Endometrial microvascular endothelial cells (primary cell): ENCODE data around the gene TJP1. TPM values are rescaled to one million over a fixed set of nuclear protein-coding genes. Genes with fewer than 3 reads are reported as not detected.
"Not testable (repeated sequence)": the region's sequence is repeated elsewhere in the genome, so short reads cannot be mapped to it uniquely, and the experiment has no call there.

Source experiments
- in situ Hi-C: cut with HindIII; loops from 2 replicates; pipeline ENCODE4 v1.10.0; 2017; ENCODE audit warnings: low sequenced_read_pairs, low pct_unique_long_range_greater_than_20kb; ENCODE audit errors: inconsistent ontology term
- total RNA-seq: library from RNA; depleted of rRNA; stranded (reverse); fragments of >200 nt; gene quantifications from one replicate; pipeline ENCODE4 v1.2.3, GENCODE V29; 2015; ENCODE audit errors: inconsistent ontology term

Gene TJP1
- total RNA-seq, 1 donor from 2014 or later, result 56.6 TPM

- in situ Hi-C loops, result not testable (repeated sequence)
These were observed 91.8 kb downstream of the TJP1 start for GRCh38 chr15:29730471-29730870.

GRCh38 chr15:29728418-29728817, 93.8 kb downstream of the TJP1 start:
- in situ Hi-C loops, result no loop called here

- in situ Hi-C loops, result no loop called here
These were observed 94.4 kb downstream of the TJP1 start for GRCh38 chr15:29727871-29728270.

GRCh38 chr15:29726553-29726952, 95.7 kb downstream of the TJP1 start:
- in situ Hi-C loops, result no loop called here

GRCh38 chr15:29724026-29724425, 98.2 kb downstream of the TJP1 start:
- in situ Hi-C loops, result no loop called here

- in situ Hi-C loops, result no loop called here
These were observed 108.5 kb downstream of the TJP1 start for GRCh38 chr15:29713784-29714183.

GRCh38 chr15:29712149-29712885, 110.0 kb downstream of the TJP1 start:
- in situ Hi-C loops, result no loop called here

- in situ Hi-C loops, result no loop called here
These were observed 110.7 kb downstream of the TJP1 start for GRCh38 chr15:29711531-29711930.

- in situ Hi-C loops, result no loop called here
These were observed 113.7 kb downstream of the TJP1 start for GRCh38 chr15:29708519-29708918.

- in situ Hi-C loops, result no loop called here
These were observed 117.2 kb downstream of the TJP1 start for GRCh38 chr15:29704950-29705597.

GRCh38 chr15:29701151-29701550, 121.1 kb downstream of the TJP1 start:
- in situ Hi-C loops, result no loop called here

- in situ Hi-C loops, result no loop called here
These were observed 122.0 kb downstream of the TJP1 start for GRCh38 chr15:29700296-29700695.

GRCh38 chr15:29699791-29700190, 122.5 kb downstream of the TJP1 start:
- in situ Hi-C loops, result no loop called here

GRCh38 chr15:29698030-29698701, 124.1 kb downstream of the TJP1 start:
- in situ Hi-C loops, result no loop called here

- in situ Hi-C loops, result no loop called here
These were observed 125.1 kb downstream of the TJP1 start for GRCh38 chr15:29696950-29697738.

GRCh38 chr15:29696506-29696905, 125.8 kb downstream of the TJP1 start:
- in situ Hi-C loops, result not testable (repeated sequence)

- in situ Hi-C loops, result no loop called here
These were observed 126.6 kb downstream of the TJP1 start for GRCh38 chr15:29695489-29696167.

- in situ Hi-C loops, result no loop called here
These were observed 129.0 kb downstream of the TJP1 start for GRCh38 chr15:29693225-29693624.

GRCh38 chr15:29692527-29692926, 129.7 kb downstream of the TJP1 start:
- in situ Hi-C loops, result no loop called here
